Cardiac septum (tissue), 1 donor: ENCODE data around the gene MTRR. TPM values are rescaled to one million over a fixed set of nuclear protein-coding genes. Genes with fewer than 3 reads are reported as not detected.

Experiments used
- DNase-seq: peaks from one replicate; pipeline ENCODE4 v3.0.0-alpha.2; 2020; ENCODE audit warnings: low spot score
- intact Hi-C: fragments of 100-400 bp; cut with DNase I; formaldehyde crosslinking; loops from one replicate; pipeline ENCODE4 v1.14.0; 2022
- total RNA-seq: library from RNA; stranded (reverse); fragmentation: NEBNext Ultra II Directional; extraction: Animal tissue kit (Norgen Biotek cat#: 25700); gene quantifications from one replicate; pipeline ENCODE4 v1.2.1, GENCODE V29; 2021
- donor health status: DM: no; HTN: no; CAD: no.

Gene MTRR
- total RNA-seq, 1 donor from 2014 or later, result 37.2 TPM

DNA sequence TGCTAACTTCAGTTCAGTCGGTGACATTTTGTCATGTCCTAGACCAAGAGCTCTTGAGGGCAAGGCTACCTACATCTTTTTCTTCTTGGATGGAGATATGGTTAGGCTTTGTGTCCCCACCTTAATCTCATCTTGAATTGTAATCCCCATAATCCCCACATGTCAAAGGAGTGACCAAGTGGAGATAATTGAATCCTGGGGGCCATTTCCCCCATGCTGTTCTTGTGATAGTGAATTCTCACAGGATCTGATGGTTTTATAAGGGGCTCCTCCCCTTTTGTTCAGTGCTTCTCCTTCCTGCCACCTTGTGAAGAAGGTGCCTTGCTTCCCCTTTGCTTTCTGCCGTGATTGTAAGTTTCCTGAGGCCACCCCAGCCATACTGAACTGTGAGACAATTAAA lies 16.0 kb upstream of the MTRR start:
- intact Hi-C loops, result no loop called here
- DNase-seq, result no peak

DNA sequence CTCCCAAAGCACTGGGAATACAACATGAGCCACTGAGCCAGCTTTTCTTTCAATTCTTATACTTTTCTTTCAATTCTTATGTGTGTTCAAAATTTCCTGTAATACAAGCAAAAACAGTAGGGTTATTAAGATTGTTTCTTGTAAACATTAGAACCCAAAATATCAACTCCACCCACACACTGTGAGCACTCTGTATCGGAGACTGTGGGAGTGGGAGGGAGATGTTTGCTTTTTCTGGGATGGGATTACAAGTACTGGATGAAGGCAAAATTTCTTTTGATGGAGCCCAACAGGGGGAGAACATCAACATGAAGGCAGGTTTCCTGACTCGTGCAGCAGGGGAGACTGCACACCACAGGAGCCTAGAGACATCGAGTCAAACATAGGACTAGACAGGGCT lies 13.3 kb upstream of the MTRR start:
- no peak for DNase-seq
- intact Hi-C loops, result loop anchor here (5.0 kb wide), 1 partner anchor 1088 kb away; no protein-coding TSS in a partner anchor

DNA sequence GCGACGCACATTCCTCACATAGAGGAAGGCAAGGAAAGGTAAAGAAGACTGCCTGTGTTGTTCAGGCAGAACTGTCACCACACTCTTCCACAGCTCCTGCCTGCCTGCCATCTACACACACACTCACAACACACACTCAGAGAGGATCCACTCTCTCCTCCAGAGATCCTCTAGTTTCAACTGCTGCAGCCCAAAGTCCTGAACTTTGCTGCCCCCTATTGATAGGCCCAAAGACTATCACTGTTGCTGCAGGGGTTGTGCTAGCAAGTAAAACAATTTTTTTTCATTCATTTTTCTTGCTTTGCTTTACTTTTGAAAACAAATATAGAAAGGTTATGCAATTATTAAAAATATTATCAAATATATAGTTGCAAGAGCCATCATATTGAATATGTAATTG lies 12.1 kb upstream of the MTRR start:
- DNase-seq, result no peak
- intact Hi-C loops, result loop anchor here (5.0 kb wide), 1 partner anchor 1090 kb away; no protein-coding TSS in a partner anchor

DNA sequence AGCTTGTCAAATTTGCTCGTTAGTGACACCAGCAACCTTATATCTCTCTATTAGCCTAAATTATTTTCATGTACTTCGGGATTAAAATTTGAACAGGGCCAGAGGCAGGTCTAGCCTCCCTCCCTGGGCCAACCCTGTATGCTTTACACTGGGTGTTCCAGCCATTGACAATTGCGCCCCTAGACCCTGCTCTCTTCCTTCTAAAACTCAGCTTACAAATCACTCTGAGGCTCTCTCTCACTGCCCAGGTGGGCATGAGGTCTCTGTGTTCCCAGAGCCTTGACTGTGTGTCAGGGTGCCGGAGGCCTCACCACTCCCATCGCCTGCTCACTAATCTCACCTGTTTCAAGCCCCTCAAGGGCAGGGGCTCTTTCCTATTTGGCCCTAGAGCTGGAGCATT lies 11.6 kb upstream of the MTRR start:
- intact Hi-C loops, result loop anchor here (5.0 kb wide), 1 partner anchor 1090 kb away; no protein-coding TSS in a partner anchor
- DNase-seq, result no peak

DNA sequence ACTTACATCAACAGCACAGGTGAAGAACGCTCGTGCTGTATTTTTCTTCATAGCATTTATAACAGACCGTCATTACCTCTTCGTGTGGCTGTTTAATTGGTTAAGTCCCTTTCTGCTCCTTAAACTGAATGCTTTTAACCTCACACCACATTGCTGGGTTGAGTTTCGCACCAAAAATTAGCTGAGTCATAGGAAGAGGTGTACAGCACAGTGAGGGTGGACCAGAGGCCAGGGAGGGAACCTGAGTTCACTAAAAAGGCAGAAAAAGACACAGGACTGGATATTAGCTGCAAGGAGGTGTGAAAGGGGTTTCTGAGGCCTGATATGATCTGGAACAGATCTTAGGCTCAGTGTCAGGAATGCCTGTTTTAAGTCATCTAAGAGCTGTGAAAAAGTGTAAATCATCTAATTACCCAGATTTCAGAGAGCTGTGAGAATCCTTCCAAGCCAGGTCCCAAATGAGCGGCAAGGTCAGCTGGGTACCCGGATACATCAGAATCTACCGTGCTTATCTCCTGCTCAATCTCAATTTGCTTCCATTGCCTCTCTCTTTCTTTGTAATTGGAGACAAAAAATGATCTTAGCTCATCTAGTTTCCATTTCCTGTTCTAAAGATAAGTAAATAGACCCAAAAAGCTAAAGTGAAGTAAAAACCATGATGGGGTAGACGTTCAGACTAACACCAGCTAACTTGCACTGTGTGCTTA lies 10.9 kb upstream of the MTRR start:
- intact Hi-C loops, result loop anchor here (5.0 kb wide), 1 partner anchor 1091 kb away; no protein-coding TSS in a partner anchor
- DNase-seq, result no peak

DNA sequence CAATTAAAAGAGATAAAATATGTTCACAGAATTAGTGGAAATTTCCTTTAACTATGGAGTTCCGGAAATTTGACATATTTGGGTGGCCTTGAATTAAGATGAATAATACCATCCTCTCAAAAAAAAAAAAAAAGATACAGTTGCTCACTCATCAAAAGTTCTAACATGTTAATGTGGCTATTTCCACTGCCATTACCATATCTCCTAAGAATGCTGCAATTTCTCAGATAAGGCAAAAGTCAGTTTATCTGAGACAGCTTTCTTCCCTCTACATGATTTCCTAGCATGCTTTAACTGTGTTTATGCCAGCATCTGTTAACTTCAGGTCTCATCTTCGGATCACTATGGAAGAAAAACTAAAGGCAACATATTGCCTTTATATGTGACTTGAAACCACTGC lies 2.8 kb upstream of the MTRR start:
- intact Hi-C loops, result no loop called here

DNA sequence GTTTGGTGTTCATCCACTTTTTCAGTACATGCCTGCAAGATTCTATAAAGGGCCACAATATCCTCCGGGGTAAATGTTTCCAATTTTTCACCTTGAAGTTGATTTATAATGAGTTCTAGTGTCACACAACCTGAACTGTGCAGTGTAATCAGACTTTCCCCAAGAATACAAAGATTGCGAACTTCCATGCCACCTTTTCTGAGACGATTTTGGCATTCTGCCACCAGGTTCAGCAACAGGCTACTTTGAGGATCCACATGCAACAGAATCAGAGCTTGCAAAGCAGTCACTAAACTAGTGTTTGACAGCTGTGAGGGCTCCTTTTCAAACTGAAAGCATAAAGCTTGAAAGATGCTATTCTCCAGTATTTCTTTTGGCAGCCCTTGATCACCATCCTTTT lies 1.7 kb upstream of the MTRR start:
- intact Hi-C loops, result no loop called here
- DNase-seq, result no peak

More for the DNA sequence above, 2.8 kb upstream of the MTRR start:
- no peak for DNase-seq

DNA sequence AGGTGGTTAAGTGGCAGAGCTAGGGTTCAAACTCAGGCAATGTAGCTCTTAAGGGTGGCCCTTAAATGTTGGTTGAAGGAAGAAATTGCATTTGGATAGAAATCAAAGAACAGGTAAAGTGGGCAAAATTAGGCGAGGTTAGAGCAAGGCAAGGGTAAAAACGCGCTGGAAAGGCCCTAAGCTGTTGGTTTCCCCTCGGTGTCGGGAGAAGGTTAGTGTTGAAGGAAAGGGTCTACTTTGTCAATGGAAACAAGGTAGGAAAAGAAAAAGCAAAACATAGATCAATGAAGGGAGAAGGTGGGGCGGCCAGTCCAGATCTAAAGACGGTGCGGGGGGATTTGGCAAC lies 548 bp upstream of the MTRR start:
- intact Hi-C loops, result no loop called here
- DNase-seq, result no peak

DNA sequence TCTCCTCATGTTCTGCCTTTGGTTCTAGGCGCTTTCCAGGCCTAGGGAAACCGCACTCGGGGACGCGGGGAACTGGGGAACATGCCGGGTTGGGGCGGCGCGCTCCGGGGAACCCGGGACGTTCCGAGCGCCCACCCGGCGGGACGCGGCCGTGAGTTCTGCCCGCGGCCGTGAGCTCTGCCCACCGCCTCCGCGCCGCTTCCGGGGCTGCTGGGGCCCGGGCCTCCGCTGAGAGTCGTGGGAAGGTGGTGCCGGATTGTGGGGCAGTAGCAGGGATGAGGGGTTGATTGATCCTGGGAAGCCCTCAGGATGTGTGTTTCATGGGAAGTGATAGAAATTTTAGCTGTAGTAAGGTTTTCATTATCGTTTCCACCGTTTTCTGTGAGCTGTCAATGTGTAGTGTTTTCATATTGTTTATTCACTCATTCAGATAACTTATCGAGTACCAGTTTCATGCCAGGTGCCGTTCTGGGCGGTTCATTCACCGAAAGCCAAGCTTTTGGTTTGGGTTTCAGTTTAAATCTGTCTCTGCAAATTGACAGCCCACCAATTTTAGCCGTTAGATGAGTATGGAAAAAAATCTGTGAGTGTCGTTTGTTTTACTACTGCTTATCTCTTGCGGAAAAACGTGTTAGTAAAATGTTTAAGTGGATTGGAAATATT lies 657 bp downstream of the MTRR start:
- intact Hi-C loops, result no loop called here
- no peak for DNase-seq

DNA sequence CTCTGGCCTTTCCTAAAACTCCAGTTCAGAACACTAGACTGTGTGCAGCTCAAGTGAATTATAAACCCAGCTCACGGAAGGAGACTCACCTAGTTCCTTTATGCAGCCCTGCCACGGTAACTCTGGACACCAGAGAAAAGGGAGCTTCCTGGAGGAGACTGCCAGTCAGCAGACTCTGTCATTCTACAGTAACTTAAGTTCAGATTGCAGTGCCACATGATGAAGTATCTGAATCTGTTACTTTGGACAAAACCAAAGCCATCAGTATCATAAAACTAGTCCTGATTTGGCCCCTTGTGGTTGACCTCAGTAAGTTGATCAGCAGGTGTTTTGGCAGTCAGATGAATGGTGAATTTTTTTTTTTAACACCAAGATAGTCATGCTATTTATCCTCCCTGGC lies 2.7 kb downstream of the MTRR start:
- no peak for DNase-seq
- intact Hi-C loops, result no loop called here

DNA sequence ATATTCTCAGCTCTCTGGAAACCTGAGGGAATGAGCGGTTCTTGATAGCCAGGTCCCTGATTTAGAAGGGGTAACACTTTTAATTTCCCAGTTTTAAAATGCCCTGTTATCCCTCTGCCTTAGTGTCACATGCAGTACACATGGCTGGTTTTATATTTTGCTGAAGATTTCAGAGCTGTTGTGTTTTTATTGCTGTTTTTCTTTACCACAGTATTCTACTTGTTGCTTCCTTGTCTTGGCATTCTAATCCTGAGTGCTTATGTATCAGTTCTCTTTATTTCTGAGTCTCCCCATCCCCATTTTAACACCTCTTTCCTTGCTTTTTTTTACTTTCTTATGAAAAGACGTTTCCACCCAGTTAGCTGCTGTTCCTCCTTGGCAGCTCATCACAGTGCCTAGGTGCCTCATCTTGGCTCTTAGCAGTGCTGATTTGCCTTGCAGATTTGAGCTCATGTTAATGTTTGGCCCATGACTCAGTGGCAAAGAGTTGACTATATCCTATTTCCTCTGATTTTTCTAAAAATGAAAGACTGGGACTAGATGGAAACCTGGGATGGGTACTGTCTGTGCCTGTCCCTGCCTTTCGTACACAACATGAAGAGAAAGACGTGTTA lies 3.7 kb downstream of the MTRR start:
- intact Hi-C loops, result no loop called here
- no peak for DNase-seq

DNA sequence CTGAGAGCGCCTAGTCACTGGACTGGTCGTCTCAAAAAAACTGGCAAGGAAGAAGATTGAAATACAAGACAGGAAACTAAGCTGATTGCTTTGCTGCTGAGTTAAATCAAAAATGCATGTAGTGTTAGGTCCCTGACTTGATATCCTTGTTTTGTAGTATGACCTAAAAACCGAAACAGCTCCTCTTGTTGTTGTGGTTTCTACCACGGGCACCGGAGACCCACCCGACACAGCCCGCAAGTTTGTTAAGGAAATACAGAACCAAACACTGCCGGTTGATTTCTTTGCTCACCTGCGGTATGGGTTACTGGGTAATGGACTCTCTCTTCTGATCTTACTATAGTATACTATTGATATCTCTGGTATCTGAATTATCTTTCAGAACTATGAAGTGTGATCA lies 4.3 kb downstream of the MTRR start:
- intact Hi-C loops, result no loop called here
- DNase-seq, result no peak

DNA sequence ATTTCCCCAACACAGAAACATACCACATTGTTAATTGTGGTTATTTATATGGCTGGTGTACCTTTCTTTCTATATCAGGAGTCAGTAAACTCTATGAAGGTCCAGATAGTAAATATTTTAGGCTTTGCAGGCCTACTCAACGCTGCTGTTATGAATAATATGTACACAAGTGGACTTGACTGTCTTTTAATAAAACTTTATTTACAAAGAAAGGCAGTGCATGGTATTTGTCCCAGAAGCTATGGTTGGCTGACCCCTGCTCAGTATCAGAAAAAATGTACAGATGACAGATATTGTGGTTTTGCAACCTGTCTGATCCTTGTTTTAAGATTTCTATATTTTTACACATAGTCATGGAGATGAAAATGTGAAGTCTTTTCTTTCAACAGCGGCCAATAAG lies 5.7 kb downstream of the MTRR start:
- intact Hi-C loops, result no loop called here
- no peak for DNase-seq

DNA sequence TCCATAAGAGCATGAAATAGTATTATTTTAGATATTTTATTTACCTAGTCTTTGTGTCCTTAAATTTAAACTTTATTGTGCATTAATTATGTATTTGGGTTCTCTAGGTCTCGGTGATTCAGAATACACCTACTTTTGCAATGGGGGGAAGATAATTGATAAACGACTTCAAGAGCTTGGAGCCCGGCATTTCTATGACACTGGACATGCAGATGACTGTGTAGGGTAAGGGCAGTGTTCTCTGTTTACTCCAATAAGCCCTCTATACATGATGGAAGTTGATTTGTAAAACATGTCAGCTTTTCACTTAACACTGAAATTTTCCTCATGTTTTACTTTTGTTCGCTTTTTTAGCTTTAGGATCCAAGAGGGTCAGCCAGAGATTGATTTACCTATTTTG lies 6.2 kb downstream of the MTRR start:
- intact Hi-C loops, result no loop called here
- DNase-seq, result no peak

DNA sequence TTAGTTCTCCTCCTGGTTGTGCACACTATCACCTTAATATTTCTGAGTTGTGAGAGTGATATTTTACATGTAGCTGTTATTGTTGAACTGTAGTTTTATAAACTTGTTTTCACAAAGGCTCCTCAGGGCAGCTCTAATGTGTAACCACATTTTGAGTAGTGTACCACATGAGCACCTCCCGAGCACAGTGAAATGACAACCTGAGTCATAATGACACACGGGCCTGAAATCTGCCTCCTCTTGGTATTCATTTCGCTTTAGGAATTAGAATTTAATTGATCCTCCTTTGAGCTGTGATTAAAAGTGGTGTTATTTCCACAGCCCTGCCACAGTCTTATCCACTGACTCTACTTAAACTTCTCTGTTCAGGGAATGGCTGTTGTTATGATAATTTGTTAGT lies 7.9 kb downstream of the MTRR start:
- DNase-seq, result no peak
- intact Hi-C loops, result no loop called here

DNA sequence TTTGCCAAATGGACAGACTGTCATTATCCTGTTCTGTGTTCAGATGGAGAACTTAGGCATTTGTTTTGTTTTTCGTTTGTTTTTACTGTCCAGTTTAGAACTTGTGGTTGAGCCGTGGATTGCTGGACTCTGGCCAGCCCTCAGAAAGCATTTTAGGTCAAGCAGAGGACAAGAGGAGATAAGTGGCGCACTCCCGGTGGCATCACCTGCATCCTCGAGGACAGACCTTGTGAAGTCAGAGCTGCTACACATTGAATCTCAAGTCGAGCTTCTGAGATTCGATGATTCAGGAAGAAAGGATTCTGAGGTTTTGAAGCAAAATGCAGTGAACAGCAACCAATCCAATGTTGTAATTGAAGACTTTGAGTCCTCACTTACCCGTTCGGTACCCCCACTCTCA lies 8.9 kb downstream of the MTRR start:
- DNase-seq, result no peak
- intact Hi-C loops, result no loop called here

DNA sequence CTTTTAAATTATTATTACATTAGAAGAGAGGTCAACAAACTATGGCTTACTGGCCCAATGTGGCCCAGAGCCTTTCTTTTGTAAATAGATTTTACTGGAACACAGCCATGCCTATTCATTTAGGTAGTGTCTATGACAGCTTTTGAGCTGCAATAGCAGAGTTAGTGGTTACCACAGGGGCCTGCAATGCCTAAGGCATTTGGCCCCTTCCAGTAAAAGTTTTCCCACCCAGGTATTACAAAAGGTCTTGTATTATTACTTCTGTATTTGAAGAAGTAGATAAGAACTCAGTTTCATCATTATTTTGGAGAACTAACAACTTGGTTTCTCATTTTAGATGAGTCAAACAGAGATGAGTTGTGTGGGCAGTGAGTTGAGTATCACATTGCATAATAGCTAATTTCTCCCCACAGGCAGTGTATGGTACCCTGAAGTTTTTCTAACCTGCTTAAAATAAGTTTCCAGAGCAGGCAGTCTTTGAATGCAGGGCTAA lies 9.5 kb downstream of the MTRR start:
- no peak for DNase-seq
- intact Hi-C loops, result no loop called here

DNA sequence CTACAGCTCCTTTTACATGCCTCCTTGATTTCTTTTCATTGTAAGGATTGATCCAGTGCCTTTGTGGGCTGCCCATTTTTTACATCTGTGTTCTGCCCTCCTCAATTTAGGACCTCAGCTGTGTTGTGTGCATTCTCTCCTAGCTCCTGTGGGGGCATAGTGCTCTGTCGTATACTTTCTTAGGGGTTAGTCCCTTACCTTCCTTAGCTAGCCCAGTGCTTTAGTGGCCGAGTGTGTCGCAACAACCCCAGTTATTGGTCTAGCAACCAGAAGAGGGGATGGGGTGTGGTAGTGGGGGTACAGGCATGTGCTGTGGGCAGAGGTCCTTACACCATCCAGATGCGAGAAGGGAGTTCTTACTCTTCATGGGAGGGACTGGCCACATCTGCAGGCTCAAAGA lies 12.1 kb downstream of the MTRR start:
- intact Hi-C loops, result no loop called here
- DNase-seq, result no peak

DNA sequence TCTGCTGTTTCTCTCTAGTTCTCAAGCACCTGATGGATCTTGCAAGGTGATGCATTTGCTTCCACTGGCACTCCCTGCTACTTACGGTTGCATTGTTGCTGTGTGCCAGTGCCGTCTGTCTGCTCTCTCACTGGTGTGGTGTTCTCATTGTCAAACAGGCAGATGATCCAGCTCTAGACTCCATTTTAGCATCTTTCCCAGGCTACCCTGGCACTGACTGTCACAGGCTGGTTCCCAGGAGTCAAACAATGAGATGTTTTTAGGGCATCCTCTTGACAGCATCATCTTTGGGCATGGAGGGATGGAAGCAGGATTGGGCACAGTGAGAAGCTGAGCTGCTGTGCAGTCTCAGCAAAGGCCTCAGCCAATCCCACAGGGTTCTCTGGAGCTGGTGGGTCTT lies 12.9 kb downstream of the MTRR start:
- DNase-seq, result no peak
- intact Hi-C loops, result no loop called here

DNA sequence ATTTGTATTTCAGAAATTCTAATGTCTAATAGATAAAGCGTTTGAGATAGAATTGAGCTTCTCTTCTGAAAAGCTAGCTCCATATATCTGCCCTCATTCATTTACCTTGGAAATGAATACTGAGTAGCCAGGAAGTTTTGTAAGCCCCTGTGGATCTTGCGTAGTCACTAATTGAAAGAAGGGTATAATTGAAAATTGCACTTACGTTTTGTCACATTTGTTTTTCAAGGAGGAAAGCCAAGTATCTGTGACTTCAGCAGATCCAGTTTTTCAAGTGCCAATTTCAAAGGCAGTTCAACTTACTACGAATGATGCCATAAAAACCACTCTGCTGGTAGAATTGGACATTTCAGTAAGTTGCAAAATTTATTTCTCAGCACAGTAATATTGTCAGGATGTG lies 14.0 kb downstream of the MTRR start:
- no peak for DNase-seq
- intact Hi-C loops, result no loop called here
